HG03135 (cell line): ENCODE measurements around the gene KCNG1.

ENCODE experiments used
- ATAC-seq: cut with Tn5 transposase; IDR thresholded peaks from one replicate; pipeline ENCODE4 v1.9.1; 2021; ENCODE audit warnings: mild to moderate bottlenecking, moderate library complexity; ENCODE audit not compliant: unreplicated experiment

KCNG1 gene

GRCh38 chr20:51036226-51036625 lies 13.3 kb upstream of the KCNG1 start:
- no peak for ATAC-seq

DNA sequence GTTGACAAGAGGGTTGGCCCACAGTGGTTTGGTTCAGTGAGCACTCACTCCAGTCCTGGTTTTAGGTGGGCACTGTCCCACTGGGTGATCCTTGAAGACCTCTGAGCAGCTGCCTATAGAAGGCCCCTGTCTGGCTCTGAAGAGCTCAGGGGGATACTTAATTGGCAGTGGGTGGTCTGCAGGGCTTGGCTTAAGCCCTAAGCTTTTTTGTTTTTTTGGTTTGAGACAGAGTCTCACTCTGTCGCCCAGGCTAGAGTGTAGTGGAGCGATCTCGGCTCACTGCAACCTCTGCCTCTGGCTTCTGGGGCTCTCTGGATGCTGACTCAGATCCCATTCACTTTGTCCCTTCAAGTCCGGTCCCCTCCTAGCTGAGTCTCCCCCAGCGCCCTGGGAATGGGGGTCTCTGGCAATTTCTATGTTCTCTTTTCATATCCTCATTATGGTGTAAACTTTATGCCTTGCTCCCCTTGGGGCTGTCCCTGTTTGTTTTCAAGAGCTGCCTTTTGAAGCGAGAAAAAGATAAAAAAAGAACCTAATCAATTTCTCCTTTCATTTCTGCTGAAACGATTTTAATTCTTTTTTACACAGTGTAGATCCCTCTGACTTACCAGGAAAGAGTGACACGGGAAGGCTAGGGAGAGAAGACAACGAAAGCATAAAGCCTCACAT lies 12.2 kb upstream of the KCNG1 start:
- ATAC-seq = no peak

GRCh38 chr20:51034476-51034875 lies 11.6 kb upstream of the KCNG1 start:
- no peak for ATAC-seq

DNA sequence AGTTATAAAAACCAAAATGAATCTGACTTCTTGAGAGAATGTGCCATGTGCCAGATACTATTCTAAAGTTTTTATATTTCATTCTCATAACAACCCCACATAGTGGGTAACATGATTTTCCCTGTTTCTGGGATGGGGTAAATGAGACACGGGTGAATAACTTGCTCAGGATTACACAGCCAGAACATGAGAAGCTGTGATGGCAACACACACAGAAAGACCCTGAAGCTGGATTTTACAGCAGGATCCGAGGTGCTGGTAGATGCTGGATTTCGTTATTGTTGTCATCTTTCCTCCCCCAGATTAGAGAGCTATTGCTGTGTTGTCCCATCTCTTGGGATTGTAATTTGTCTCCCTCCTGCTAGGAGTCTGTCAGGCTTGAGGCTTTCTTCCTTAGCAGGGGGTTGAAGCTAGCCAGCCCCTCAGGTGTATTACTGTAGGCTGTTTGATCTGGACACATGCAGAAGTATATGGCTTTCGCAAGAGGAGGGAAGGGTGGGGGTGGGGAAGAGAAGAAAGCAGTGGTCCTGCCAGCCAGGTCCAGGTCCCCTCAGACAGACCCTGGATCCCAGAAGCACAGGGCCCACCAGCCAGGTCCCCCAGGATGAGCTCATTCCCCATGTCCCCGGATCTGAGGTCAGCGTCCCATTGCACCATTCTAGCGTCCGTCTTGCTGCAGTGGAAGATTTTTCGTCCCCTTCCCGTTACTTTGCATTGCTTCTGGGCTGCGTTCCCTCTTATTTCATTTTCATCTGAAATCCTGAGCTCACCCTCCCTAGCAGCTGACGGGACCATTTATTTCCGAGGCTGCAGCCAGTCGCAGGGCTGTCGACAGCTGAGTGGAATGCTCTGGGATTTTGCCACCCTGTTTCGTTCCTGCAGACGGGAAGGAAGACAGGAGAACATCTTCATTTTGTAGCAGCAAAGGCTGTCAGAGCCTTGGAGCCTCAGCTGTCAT lies 7.3 kb upstream of the KCNG1 start:
- no peak for ATAC-seq

GRCh38 chr20:51029556-51029955 lies 6.6 kb upstream of the KCNG1 start:
- ATAC-seq = no peak

- no peak for ATAC-seq
Observed at GRCh38 chr20:51028616-51029212, 5.8 kb upstream of the KCNG1 start.

GRCh38 chr20:51027035-51027795 lies 4.3 kb upstream of the KCNG1 start:
- ATAC-seq = no peak

GRCh38 chr20:51026269-51026668 lies 3.4 kb upstream of the KCNG1 start:
- no peak for ATAC-seq

DNA sequence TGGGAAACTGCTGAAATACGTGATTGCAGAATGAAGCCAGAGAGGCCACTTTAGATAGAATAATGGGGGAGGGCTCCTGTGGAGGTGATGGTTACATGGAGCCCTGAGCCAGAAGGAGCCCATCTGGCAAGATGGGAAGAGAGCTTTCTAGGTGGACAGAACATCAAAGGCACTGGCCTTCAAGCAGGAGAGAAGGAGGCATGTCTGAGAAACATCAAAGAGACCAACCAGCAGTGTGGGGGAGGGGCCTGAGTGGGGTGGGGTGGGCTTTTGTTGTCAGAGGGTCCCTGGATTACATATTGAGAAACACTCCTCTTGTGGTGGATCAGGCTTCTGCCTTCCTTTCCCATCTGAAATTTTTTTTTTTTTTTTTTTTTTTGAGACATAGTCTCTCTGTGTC lies 1.9 kb upstream of the KCNG1 start:
- ATAC-seq = no peak

- no peak for ATAC-seq
Observed at GRCh38 chr20:51023617-51024155, 779 bp upstream of the KCNG1 start.

GRCh38 chr20:51022227-51022802 lies 592 bp downstream of the KCNG1 start:
- no peak for ATAC-seq

GRCh38 chr20:51021067-51022025 lies 1.6 kb downstream of the KCNG1 start:
- ATAC-seq = no peak

GRCh38 chr20:51020657-51021056 lies 2.2 kb downstream of the KCNG1 start:
- no peak for ATAC-seq

GRCh38 chr20:51019656-51020592 lies 3.0 kb downstream of the KCNG1 start:
- ATAC-seq = no peak

- ATAC-seq = no peak
Observed at GRCh38 chr20:51017251-51017650, 5.7 kb downstream of the KCNG1 start.

DNA sequence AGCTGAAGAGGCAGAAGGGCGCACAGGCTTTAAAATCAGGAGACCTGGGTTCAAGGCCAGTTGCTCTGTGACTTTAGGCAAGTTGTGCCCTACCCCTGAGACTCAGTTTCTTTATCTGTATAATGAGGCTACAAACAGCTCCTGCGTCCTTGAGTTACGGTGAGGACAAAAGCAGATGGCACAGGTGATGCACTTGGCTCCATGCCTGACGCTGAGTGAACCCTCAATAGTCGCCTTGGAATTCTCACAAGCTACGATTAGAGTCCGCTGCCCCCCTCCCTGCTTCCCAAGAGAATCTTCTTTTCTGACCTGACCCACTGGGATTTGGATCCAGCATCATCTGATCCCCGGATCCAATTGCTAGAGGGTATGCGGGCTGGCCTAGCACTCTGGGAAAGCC lies 6.4 kb downstream of the KCNG1 start:
- ATAC-seq = no peak

- no peak for ATAC-seq
Observed at GRCh38 chr20:51014797-51015722, 7.8 kb downstream of the KCNG1 start.
